Effector CD4-positive, alpha-beta T cell (primary cell): ENCODE data around the gene RHOA.
"Not testable (repeated sequence)": the region's sequence is repeated elsewhere in the genome, so short reads cannot be mapped to it uniquely, and the experiment has no call there.

ENCODE experiments used
- DNase-seq: peaks from one replicate; pipeline ENCODE4 v3.0.0-alpha.2; 2020

RHOA gene

DNA sequence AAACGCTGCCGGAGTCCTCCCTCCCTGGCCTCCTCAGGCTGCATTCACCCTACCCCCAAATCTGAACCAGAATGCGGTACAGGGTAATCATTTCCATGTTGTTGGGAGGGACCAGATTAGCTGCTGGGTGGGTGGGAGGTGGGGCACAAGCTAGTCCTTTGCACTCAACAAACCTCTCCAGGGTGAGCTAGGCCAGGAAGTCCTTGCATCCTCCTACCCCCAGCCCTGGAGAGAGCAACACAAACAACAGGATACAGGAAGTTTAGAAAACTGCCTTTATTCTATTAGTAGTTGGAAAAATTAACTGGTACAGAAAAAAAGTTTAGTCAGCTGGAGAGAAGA is 52.9 kb downstream of the RHOA start:
- no peak for DNase-seq

DNA sequence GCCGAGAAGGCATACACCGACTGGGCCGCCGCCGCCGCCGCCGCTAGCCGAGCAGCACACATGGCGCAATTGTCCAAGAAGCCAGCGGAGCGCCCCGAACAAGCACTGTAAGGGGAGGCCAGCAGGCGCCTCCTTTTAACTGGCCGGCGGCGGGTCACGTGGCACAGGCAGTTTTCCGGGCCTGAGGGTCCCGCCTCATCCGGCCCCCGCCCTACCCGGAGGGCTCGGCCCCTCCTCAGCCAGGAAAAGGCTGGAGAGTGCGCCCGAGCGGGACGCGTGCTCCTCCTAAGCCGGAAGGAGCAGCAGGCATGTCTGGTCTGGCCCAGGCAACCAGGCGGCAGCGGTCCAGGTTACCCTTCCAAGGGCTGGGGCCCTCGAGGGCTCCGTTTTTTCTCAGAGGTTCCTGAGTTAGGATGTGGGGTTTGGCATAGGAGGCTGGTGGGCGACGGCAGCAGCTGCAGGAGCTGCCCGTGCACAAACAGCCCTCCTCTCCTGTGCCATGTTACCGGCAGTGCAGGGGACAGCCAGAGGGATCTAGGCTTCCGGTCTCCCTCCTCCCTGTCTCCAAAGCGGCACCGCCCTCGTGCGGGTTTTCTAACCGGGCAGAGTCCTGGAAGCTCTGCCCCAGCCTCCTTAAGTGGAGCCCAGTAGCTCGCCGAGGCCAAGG is 53.4 kb downstream of the RHOA start, which contains the start of gene GPX1:
Gene GPX1, minus strand, starts transcription at position 137 of the 667 bp plus-strand sequence. Its CDS starts 75 bp downstream, at position 62.
- peak; percentile 69 for DNase-seq

DNA sequence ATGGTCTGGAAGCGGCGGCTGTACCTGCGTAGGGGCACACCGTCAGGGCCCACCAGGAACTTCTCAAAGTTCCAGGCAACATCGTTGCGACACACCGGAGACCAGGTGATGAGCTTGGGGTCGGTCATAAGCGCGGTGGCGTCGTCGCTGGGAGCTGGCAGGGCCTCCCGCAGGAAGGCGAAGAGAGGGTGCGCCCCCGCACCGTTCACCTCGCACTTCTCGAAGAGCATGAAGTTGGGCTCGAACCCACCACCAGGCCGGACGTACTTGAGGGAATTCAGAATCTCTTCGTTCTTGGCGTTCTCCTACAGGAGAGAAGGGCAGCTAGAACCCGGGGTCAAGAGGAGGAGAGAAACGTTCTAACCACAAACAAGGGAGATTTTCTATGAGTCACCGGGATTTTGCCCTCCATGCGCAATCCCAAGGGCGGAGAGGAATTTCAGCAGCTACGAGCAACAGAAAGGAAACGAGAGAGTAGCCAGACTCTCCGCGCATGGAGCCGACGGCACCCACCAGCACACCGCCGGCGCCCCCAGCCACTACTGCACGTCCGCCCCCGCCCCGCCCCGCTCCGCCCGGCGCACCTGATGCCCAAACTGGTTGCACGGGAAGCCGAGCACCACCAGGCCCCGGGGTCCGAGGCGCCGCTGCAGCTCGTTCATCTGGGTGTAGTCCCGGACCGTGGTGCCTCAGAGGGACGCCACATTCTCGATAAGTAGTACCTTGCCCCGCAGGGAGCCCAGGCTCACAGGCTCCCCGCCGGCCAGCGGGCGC is 54.1 kb downstream of the RHOA start:
- peak; percentile 32 for DNase-seq

DNA sequence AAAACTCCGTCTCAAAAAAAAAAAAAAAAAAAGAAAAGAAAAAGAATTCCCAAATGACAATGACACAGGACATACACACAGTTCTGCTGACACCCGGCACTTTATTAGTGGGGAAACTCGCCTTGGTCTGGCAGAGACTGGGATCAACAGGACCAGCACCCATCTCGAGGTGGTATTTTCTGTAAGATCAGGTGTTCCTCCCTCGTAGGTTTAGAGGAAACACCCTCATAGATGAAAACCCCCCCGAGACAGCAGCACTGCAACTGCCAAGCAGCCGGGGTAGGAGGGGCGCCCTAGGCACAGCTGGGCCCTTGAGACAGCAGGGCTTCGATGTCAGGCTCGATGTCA is 54.7 kb downstream of the RHOA start:
- DNase-seq = not testable (repeated sequence)

DNA sequence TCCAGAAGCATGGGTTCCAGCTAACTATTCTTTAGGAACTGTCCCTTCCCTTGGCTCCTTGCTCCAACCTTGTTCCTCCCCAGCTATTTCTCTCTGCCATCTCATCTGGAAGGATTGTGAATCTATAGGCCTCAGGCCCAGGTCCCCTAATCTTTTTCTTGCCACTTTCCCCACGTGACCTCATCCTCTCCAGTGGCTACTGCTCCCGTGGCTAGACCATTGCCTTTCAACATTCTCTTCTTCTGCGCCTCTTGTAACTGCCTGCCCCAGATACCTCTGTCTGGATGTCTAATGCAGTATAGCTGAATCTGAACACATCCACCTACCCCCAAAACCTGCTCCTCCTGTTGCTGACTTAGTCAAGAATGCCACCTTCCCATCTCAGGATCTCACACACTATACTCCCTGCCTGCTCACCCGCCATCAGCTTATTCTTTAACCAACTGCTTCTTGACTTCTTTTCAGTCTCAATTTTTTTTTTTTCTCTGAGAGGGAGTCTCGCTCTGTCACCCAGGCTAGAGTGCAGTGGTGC is 58.8 kb downstream of the RHOA start:
- DNase-seq = no peak

DNA sequence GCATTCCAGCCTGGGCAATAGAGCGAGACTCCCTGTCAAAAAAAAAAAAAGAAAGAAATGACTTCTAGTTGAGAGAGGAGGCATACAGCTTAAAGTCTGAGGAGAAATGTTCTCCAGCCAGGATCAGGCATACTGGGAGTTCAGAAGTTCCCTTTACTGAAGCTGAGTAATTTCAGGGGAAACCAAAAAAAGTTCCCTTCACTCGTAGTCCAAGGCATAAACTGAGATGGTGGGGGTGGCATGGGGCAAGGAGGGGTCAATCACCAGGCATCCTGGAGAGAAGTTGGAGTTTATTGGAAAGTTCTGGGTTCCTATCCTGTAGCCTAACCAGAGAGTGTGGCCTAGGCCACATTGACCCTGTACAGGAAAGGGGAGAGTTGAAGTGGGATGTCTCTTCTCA is 59.5 kb downstream of the RHOA start:
- no peak for DNase-seq

DNA sequence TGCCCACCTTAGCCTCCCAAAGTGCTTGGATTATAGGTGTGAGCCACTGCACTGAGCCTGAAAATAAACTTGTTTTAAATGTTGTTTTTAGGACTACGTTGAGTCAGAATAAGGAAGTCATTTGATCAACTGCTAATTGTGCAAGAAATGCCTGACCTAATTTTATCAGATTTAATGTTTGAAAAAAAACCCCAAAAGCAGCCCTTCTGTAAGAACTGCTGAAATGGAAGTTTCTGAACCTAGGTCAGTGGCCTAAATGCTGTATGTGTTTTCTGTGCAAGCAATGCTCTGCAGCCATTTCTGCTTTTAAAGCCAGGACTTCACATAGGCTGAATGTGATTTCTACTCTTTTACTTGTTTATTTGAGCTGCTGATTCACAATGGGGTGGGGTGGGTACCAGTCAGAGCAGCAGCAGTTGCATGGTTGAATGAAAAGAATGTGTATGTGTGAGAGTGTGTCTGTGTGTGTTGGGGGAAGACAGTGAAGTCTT is 60.2 kb downstream of the RHOA start:
- DNase-seq = no peak

DNA sequence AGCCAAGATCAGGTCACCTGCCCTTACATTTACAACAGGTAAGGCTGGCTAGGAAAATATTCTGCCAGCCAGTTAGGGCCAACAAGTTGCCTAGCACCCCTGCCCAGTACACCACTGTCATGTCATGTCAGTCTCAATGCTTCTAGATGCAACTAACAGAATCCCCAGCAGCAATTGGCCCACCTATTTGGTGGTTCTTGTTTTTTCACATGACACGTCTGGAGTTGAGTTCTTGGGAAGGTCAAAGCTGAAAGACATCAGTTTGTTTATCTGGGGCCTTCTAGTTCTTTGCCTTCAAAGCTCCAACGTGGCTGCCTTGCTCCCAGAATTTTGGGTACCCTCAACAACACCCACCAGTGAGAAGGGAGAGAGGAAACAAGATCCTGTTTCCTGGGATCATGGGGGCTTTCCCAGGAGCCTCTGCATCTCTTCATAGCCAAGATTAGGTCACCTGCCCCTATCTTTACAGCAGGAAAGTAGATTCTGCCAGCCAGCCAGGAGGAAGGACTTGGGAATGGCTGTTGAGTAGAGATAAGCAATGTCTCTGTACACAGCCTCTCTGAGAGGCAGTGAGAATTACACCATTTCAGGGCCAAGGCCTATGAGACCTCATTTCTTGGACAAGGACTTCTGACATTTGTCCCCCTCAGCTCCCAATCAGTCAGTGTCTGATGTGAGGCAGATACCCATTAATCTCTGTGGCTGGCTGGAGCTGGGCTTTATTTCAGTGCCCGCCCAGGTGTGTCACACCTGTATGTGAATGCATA is 62.2 kb downstream of the RHOA start:
- DNase-seq = no peak

DNA sequence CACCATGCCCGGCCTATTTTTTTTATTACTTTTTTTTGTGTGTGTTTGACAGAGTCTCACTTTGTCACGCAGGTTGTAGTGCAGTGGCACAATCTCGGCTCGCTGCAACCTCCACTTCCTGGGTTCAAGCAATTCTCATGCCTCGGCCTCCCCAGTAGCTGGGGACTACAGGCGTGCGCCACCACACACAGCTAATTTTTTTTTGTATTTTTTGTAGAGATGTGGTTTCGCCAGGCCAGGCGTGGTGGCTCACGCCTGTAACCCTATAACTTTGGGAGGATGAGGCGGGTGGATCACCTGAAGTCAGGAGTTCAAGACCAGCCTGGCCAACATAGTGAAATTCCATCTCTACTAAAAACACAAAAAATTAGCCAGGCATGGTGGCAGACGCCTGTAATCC is 63.4 kb downstream of the RHOA start:
- not testable (repeated sequence) for DNase-seq

DNA sequence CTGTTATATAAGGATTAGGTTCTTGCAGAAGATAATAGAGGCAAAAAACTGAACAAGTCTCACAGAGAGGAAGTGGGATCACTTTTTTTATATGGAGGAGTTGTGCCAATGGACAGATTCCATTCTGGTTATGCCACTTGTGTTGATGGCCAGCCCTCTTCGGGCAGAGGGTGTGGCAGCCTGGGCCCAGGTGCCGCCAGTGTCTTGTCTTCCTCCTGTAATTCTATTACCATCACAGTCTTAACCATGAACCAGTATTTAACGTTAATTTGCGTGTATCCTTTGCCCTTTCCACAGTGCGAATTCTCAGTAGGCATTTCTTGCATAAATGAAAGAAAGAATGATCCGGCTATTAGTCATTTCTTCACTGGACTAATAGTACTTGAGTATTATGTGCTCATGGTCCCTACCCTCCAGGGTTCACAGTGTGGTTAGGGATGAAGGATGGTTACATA is 65.0 kb downstream of the RHOA start:
- no peak for DNase-seq

DNA sequence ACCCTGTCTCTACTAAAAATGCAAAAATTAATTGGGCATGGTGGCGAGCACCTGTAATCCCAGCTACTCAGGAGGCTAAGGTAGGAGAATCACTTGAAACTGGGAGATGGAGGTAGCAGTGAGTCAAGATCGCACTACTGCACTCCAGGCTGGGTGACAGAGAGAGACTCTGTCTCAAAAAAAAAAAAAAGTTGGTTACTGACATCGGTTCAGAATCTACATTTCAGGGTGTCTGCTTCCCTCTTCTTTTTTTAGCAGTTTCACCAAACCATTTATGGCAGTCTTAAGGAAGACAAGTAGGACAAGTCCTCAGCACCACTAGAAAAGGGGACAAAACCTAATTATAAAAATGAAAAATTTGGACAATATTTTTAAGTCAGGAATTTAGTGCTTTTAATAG is 68.6 kb downstream of the RHOA start:
- no peak for DNase-seq

DNA sequence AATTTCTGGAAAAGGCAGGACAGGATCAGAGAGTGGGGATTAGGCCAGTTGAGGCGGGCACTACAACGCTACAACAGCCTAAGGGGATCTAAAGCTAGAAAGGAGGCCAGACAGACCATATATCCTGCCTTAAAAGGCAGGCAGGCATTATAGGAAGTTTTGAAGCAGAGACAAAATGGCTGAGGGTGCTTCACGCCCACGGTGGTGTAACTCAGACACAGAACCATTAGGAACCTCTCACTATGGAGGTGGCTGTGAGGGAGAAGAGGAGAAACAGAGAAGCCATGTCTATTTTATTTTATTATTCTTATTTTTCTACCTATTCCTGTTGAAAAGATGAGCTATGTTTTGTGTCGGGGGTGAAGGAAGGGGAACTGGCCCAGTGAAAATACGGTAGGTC is 69.8 kb downstream of the RHOA start:
- DNase-seq = no peak

DNA sequence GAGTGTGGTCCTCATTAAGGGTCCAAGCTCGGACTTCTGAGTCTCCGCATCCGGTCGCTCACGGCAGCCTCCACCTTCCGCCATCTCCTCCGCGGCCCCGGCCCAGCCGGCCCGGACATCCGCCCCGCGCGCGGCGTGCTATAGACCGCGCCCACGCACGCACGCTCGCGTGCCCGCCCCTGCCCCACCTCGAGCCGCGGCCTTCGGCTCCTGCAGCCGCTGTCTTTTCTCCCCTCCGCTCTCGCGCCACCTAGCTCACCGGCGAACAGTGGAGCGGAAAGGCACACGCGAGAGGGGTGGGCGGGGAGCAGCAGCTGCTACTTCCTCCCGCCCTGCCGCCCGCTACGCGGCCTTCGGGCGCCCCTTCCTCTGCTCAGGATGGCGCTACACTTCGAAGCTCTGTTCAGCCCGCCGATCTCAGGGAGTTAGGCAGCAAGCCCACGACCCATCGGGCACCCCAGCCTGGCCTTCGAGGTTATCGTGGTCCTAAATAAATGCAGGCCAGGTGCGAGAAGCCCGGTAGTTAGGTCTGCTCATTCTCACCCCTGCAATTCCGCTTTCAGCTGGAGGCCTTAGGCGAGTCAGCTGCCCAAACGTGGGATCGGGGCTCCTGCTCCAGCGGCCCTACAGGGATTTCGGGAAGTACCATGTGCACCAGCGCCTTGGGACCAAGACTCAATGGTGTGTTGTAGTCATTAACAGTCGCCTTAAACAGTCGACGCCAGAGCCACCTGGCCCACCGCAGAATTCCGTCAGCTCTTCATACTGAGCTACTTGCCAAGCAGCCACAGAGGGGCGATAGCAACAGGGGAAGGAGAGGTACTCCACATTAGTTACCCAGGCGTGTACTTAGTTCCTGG is 71.6 kb downstream of the RHOA start, which contains the start of gene USP4:
Gene USP4, minus strand, starts transcription at position 113 of the 860 bp plus-strand sequence. Its CDS starts 29 bp downstream, at position 84.
- peak; percentile 83 for DNase-seq

DNA sequence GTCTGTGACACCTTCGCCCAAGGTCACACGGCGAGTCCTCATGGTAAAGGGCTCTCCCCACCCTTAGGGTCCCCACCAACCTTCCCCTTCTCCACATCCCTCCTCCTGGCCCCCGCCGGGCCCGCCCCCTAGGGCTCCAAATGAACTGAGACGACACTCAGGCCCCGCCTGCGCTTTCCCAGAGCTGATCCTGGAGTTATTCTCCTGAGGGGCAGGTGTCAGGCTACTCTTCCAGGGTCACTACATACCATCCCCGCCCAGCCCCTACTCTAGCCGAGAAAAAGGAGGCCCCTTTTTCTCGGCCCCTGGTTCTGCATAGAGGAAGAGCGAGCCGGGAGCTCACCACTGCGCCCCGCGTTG is 72.2 kb downstream of the RHOA start:
- no peak for DNase-seq

DNA sequence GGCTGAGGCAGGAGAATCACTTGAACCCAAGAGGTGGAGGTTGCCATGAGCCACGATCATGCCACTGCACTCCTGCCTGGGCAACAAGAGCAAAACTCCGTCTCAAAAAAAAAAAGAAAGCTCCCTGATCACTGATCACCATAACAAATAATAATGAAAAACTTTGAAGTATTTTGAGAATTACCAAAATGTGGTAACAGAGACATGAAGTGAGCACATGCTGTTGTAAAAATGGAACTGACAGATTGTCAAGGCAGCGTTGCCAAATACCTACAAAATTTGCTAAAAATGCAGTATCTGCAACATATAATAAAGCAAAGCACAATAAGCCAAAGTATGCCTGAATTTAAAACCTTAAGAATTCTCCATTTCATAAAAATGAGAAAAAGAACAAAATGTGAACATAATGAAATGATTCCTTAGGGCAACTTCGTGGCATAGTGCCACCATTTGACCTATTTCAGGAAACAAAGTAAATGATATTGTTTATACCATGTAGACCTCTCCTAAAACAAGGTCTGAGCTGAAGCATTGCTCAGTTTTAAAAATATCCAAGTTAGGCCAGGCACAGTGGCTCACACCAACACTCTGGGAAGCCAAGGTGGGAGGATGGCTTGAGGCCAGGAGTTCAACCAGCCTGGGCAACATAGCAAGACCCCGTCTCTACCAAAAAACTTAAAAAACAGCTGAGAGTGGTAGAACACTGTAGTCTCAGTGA is 77.7 kb downstream of the RHOA start:
- no peak for DNase-seq

DNA sequence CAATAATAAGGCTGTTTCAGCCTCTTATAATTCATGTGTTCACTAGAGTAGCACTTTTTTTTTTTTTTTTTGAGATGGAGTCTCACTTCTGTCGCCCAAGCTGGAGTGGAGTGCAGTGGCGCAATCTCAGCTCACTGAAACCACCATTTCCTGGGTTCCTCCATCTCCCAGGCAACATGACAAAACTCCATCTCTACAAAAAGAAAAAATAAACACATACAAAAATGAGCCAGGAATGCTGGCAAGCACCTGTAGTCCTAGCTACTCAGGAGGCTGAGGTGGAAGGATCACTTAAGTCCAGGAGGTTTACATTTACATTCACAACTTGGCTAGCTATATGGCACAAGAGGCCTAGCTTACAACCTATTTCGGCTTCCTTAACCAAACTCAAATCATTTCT is 78.7 kb downstream of the RHOA start:
- DNase-seq = no peak

DNA sequence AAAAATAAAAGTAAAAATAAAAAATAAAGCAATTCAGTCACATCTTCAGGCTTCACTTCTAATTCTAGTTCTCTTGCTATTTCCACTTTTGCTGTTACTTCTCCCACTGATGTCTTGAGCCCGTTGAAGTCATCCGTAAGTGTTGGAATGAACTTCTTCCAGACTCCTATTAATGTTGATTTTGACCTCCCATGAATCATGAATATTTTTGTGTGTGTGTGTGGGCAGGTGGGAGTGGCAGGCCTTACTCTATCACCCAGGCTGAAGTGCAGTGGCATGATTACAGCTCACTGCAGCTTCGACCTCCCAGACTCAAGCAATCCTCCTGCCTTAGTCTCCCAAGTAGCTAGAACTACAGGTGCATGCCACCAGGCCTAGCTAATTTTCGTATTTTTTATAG is 82.6 kb downstream of the RHOA start:
- DNase-seq = no peak

DNA sequence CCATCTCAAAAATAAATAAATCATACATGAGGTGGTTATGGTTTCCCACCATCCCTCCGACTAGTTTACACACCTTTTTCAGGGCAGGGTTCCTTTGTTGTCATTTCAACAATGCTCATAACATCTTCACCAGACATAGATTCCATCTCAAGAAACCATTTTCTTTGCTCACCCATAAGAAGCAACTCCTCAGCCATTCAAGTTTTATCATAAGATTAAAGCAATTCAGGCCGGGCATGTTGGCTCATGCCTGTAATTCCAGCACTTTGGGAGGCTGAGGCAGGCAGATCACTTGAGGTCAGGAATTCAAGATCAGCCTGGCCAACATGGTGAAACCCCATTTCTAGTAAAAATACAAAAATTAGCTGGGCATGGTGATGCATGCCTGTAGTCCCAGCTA is 83.4 kb downstream of the RHOA start:
- DNase-seq = not testable (repeated sequence)

DNA sequence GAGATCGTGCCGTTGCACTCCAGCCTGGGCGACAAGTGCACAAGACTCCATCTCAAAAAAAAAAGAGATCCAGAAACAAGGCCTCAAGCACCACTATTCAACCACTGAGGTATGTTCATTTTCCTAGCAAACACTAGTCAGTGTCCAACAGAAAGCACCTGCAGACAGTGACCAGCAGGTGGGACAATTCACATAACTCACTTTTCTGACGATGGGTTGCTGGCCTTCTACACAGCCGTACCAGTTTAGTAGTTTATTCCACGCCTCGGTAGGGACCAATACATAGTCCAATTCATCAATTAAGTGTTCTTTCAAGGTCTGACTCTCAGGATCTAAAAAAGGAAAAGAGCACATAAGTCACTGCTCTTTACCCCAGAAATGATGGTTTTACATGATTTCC is 84.3 kb downstream of the RHOA start:
- no peak for DNase-seq

DNA sequence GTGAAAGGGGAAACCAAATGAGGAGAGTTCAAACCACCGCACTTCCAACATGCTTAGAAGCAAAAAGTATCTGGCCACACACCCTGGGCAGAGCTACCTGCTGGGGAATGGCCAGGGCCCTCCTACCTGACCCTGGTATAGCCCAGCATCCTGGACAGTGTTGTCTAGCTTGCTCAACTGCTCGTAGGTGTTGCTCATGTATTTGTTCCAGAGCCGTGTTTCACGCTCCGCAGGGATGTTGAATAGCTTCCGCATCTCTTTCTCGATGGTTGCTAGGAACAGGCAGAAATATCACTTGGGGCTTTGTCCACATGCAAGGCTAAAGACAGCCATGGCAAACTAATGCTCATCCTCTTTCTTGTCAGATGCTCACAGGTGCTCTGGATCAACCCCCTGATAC is 87.0 kb downstream of the RHOA start:
- no peak for DNase-seq

DNA sequence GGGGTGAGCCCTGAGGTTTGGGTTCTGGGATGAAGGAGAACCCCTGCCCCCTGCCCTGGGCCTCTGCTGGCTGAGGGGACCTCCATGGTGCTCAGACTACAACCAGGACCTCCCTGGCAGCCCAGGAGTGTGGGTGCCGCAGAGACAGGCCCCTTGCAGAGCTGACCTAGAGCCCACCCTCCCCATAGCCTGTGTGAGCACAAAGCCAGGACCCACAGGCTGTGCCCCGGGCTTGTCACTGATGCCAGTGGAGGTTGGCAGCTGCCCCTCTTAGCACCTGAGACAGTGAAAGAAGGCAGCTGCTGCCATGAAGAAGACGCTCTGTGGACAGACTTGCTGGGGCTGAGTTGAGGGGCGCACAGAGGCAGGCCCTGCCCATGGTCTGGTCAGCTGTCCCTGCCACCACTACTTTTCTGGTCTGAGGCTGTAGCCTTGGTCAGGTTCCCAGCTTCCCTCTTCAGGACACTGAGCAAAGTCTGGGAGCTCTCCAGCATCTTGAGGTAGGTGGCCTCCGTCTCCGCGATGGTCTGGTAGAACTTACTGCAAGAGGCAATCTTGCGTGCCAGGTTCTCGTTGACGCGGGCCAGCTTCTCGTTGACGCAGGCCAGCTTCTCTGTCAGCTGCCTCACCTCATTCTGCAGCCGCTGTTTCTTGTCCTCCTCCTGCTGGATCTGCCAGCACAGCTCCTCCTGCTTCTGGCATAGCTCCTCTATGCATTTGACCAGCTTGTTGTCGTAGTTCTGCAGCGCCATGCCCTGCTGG is 94.9 kb downstream of the RHOA start:
- no peak for DNase-seq
